IPS-18c (cell line): ENCODE measurements around the gene SLC9B1.

ENCODE experiments used
- H3K4me3 ChIP-seq: 2 replicates; pipeline ENCODE4 v1.7.0; 2013; ENCODE audit warnings: low read depth, mild to moderate bottlenecking, low read length, moderate library complexity; ENCODE audit not compliant: insufficient read depth
- H3K9me3 ChIP-seq: one replicate; pipeline ENCODE4 v1.6.1; 2013; ENCODE audit warnings: mild to moderate bottlenecking, low read length, moderate library complexity; ENCODE audit not compliant: control insufficient read depth, insufficient read depth

Gene SLC9B1

GRCh38 chr4:103019308-103020124 lies at the start of gene SLC9B1:
Gene SLC9B1 (minus strand): TSS chr4:103019705. CDS start chr4:102991711, 27,994 bp downstream.
- no peaks in the 10 kb centered on the region for H3K9me3 ChIP-seq
- H3K4me3 ChIP-seq, result peak within 1 kb of the TSS; percentile 45; the same call in 1 of the 2 replicates

DNA sequence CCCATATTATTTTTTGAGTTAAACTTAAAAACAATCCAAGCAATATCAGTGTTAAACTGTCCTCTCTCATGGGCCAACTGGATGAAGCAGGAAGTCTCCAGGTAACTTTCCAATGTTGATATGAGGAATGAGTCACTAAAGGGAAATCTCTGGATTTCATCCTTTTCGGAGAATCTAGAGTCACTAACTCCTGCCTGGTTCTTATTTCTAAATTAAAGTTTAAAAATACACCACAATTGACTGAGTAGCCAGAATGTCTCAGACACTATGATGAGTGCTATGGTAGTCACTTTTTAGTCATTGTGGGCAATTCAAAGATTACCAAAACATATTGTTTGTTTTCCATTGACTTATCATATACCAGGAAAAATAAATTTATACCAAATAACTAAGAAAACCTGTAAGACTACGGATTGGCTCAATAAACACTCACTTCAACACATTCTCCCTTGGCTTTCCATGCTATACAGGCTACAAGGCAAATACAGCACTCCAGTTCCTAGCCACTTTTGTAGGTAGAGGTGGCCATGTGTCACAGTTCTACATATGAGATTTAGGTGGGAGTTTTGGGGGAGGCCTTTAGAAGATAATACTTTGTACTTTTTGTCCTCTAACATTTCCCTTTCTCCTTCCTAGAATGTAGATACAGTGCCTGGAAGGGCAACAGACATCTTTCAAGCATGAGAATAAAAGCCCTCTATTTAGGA lies 48.5 kb upstream of the SLC9B1 start:
- H3K4me3 ChIP-seq, result no peak overlapping the region
- H3K9me3 ChIP-seq, result no peaks in the 10 kb centered on the region

DNA sequence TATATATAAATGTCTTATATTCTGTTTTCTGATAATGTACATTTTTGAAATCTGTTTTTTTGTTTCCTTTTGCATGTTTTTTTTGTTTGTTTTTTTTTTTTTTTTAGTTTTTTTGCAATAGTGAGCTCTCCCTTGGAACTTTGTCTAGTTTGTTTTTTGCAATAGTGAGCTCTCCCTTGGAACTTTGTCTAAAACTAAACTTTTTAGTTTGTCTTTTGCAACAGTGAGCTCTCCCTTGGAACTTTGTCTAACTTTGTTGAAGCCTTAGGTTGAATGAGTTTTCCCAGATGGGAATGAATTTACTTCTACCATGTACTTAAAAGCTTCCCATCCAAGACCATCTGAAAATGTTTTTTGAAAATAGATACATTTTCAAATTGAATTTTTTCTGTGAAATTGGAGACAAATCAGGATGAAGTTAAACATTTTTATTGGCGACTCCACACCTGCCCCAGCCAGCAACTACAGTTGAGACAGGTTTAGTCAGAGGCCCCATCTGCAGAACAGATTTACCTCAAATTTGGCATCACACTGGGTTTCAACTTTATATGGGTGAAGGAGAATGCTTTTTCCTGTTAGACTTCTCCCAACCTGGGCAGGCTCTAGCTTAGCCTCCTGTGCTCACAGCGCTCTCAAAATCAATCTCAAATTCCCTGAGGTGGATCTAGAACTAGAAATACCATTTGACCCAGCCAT lies 41.1 kb upstream of the SLC9B1 start:
- H3K4me3 ChIP-seq, result no peak overlapping the region
- no peaks in the 10 kb centered on the region for H3K9me3 ChIP-seq

- no peak overlapping the region for H3K4me3 ChIP-seq
Measured at GRCh38 chr4:103054030-103054429, 34.5 kb upstream of the SLC9B1 start.

GRCh38 chr4:103052779-103053178 lies 33.3 kb upstream of the SLC9B1 start:
- H3K9me3 ChIP-seq, result no peaks in the 10 kb centered on the region
- no peak overlapping the region for H3K4me3 ChIP-seq

More at GRCh38 chr4:103054030-103054429, 34.5 kb upstream of the SLC9B1 start:
- no peaks in the 10 kb centered on the region for H3K9me3 ChIP-seq

DNA sequence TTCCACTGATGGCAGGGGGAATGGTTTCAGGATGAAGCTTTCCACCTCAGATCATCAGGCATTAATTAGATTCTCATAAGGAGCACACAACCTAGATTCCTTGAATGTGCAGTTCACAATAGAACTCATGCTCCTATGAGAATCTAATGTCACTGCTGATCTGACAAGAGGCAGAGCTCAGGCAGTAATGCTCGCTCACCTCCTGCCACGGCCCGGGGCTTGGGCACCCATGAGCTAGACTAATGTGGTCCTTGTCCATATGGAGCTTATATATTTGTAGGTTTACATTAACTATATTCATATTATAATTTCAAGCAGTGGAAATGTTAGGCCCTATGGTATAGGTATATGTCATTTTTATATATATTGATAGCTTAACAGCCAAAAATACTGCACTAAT lies 32.6 kb upstream of the SLC9B1 start:
- Histone ChIP-seq H3K4me3 (no peak overlapping the region), H3K9me3 (no peaks in the 10 kb centered on the region)

GRCh38 chr4:103050736-103051436 lies 31.4 kb upstream of the SLC9B1 start:
- H3K9me3 ChIP-seq, result no peaks in the 10 kb centered on the region
- no peak overlapping the region for H3K4me3 ChIP-seq

GRCh38 chr4:103046416-103047290 lies 27.1 kb upstream of the SLC9B1 start:
- Histone ChIP-seq H3K4me3 (no peak overlapping the region), H3K9me3 (no peaks in the 10 kb centered on the region)

- no peak overlapping the region for H3K4me3 ChIP-seq
- H3K9me3 ChIP-seq, result no peaks in the 10 kb centered on the region
Measured at GRCh38 chr4:103044183-103044582, 24.7 kb upstream of the SLC9B1 start.

- Histone ChIP-seq H3K4me3 (no peak overlapping the region), H3K9me3 (no peaks in the 10 kb centered on the region)
Measured at GRCh38 chr4:103036169-103036568, 16.7 kb upstream of the SLC9B1 start.

- no peak overlapping the region for H3K4me3 ChIP-seq
- no peaks in the 10 kb centered on the region for H3K9me3 ChIP-seq
Measured at GRCh38 chr4:103032574-103032973, 13.1 kb upstream of the SLC9B1 start.

- H3K9me3 ChIP-seq, result no peaks in the 10 kb centered on the region
- no peak overlapping the region for H3K4me3 ChIP-seq
Measured at GRCh38 chr4:103030791-103031190, 11.3 kb upstream of the SLC9B1 start.

GRCh38 chr4:103029300-103029699 lies 9.8 kb upstream of the SLC9B1 start:
- Histone ChIP-seq H3K4me3 (no peak overlapping the region), H3K9me3 (no peaks in the 10 kb centered on the region)

DNA sequence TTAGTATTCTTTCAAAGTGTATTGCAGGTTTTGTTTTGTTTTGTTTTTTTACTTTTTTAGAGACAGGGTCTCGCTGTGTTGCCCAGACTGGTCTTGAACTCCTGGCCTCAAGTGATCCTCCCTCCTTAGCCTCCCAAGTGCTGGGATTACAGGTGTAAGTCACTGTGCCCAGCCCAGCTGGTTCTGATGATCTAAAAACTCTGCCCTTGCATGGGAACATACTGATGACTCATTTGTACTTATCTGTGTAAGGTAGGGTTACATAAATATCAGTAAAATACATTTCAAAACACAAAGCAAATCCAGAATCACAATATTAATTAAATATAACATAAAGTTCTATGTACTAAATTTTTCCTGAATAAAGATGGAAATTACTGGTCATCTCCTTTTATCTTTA lies 7.4 kb upstream of the SLC9B1 start:
- no peaks in the 10 kb centered on the region for H3K9me3 ChIP-seq
- no peak overlapping the region for H3K4me3 ChIP-seq

- H3K4me3 ChIP-seq, result no peak overlapping the region
- H3K9me3 ChIP-seq, result no peaks in the 10 kb centered on the region
Measured at GRCh38 chr4:103024996-103025395, 5.5 kb upstream of the SLC9B1 start.

DNA sequence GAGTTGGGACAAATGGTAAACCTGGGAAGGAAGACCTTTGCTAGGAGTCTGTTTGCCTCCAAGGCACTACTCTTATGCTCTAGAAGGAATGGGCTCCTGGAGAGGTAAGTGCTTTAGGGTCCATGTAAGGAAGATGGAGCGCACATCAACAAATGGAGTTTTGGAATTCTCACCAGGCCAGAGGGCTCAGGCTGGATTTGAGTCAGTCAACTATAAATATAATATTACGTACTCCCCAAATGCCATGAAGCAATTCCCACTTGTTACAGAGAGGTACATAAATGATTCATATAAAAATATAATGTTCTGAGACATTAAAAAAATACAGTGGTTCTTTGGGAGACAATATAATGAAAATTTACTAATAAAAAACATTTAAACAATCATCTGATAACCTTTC lies 1.6 kb upstream of the SLC9B1 start:
- Histone ChIP-seq H3K4me3 (no peak overlapping the region), H3K9me3 (no peaks in the 10 kb centered on the region)
